Adipocyte (in vitro differentiated cells): ENCODE results near the gene PRKCB.

Source experiments
- DNase-seq: peaks from one replicate; pipeline ENCODE4 v3.0.0-alpha.2; 2015; ENCODE audit warnings: low read depth
- H3K27me3 ChIP-seq: replicated peaks from 2 replicates; pipeline ENCODE4 v1.7.0; 2013; ENCODE audit warnings: mild to moderate bottlenecking, low read length, moderate library complexity; ENCODE audit not compliant: control insufficient read depth, insufficient read depth
- H3K36me3 ChIP-seq: 2 replicates; pipeline ENCODE4 v1.7.0; 2013; ENCODE audit warnings: low read length, mild to moderate bottlenecking, moderate library complexity; ENCODE audit not compliant: control insufficient read depth, insufficient read depth, severe bottlenecking
- H3K4me1 ChIP-seq: 2 replicates; pipeline ENCODE4 v1.7.0; 2013; ENCODE audit warnings: mild to moderate bottlenecking, low read length, moderate library complexity; ENCODE audit not compliant: control insufficient read depth, insufficient read depth
- H3K4me3 ChIP-seq: 2 replicates; pipeline ENCODE4 v1.7.0; 2013; ENCODE audit warnings: mild to moderate bottlenecking, low read length, moderate library complexity
- H3K9ac ChIP-seq: 2 replicates; pipeline ENCODE4 v1.7.0; 2013; ENCODE audit warnings: mild to moderate bottlenecking, low read length, moderate library complexity
- H3K9me3 ChIP-seq: 2 replicates; pipeline ENCODE4 v1.7.0; 2013; ENCODE audit warnings: mild to moderate bottlenecking, low read length, moderate library complexity; ENCODE audit not compliant: control insufficient read depth

PRKCB gene

DNA sequence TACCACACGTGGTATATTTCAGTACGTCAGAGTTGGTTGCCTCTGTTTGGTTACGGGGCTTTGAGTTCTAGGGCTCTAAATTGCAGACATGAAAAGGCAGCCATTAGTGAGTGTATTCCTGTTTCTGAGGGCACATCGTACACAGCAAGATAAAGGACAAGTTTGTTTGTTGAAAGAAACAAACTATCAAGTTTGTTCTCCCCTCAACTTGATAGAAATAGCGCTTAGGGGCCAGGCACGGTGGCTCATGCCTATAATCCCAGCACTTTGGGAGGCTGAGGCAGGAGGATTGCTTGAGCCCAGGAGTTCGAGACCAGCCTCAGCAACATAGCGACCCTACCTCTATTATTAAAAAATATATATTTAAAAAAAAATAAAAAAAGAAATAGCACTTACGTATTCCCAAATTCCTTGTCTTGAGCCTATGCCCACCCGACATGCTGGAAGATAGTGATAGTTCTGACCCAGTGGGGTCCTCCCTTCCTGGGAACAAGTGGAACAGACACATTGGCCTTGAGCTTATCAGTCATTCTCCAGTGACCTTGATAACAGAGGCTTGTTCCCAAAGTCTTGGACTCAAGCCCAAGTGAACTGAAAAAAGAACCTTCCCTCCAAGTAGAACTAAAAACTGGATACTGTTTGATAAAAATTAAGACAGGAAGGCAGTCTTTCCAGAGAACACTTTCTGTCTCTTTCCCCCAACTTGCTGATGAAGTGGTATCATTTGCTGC lies 280.4 kb downstream of the PRKCB start:
- Histone ChIP-seq H3K36me3 (no peaks in the 10 kb centered on the region), H3K4me1 (no peaks in the 10 kb centered on the region), H3K9ac (no peak overlapping the region), H3K27me3 (no peaks in the 10 kb centered on the region), H3K9me3 (no peaks in the 10 kb centered on the region), H3K4me3 (no peak overlapping the region)
- DNase-seq: no peak

GRCh38 chr16:24116989-24117388 lies 281.2 kb downstream of the PRKCB start:
- DNase-seq: no peak
- Histone ChIP-seq H3K36me3 (no peaks in the 10 kb centered on the region), H3K4me1 (no peaks in the 10 kb centered on the region), H3K9ac (no peak overlapping the region), H3K27me3 (no peaks in the 10 kb centered on the region), H3K9me3 (no peaks in the 10 kb centered on the region), H3K4me3 (no peak overlapping the region)

DNA sequence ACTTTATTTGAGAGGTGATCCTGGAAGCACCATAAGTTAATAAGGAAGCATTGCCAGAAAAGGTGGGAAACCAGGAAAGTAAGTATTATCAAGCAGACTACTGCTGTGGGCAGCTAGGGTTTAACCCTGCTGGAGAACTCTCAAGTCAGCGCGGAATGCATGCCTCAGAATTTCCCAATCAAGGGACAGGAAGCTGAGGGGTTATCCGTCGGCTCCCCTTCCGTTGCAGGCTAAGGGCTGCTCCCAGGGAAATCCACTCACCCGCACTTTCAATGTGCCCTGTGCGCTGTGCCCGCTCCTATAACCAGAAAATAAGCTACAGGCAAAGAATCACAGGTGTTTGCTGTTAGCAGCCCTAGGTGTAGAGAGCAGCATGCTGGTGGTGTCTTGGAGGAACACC lies 281.9 kb downstream of the PRKCB start:
- no peak overlapping the region for H3K9ac ChIP-seq
- DNase-seq: no peak
- no peaks in the 10 kb centered on the region for H3K4me1 ChIP-seq
- H3K9me3 ChIP-seq: no peaks in the 10 kb centered on the region
- H3K4me3 ChIP-seq: no peak overlapping the region
- H3K27me3 ChIP-seq: no peaks in the 10 kb centered on the region
- no peaks in the 10 kb centered on the region for H3K36me3 ChIP-seq

DNA sequence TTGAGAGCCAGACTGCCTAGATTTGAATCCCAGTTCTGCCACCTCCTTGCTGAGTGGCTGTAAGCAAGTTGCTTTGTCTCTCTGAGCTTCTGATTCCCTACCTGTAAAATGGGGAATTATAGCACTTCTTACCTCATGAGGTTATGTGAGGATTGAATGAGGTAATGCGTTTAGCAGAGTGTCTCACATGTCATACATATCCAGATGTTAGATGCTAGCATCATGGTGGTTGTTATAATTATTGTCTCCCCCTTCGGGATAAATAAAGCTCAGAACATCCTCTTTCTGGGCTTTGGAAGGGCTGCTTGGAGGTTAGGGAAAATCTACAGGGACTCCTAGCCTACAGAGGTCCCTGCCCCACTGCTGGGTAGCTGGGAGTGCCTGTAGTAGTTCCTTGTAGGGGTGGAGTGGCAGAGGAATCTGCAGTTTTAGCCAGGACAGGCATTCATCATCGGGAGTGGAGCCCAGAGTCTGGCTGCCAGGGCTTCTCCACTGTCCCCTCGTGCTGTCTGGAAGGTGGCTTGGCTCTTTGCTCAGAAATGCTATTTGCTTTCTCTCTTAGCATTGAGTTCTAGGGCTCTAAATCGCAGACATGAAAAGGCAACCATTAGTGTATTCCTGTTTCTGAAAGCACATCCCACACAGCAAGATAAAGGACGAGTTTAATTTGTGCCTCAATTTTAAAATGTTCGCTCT lies 282.5 kb downstream of the PRKCB start:
- no peak overlapping the region for H3K9ac ChIP-seq
- no peak for DNase-seq
- H3K27me3 ChIP-seq: no peaks in the 10 kb centered on the region

GRCh38 chr16:24119807-24120206 lies 284.0 kb downstream of the PRKCB start:
- no peaks in the 10 kb centered on the region for H3K4me1 ChIP-seq
- H3K27me3 ChIP-seq: no peaks in the 10 kb centered on the region
- DNase-seq: no peak
- no peak overlapping the region for H3K9ac ChIP-seq
- H3K4me3 ChIP-seq: no peak overlapping the region
- no peaks in the 10 kb centered on the region for H3K36me3 ChIP-seq
- H3K9me3 ChIP-seq: no peaks in the 10 kb centered on the region

More for the DNA sequence above, 282.5 kb downstream of the PRKCB start:
- Histone ChIP-seq H3K4me1 (no peaks in the 10 kb centered on the region), H3K4me3 (no peak overlapping the region), H3K9me3 (no peaks in the 10 kb centered on the region), H3K36me3 (no peaks in the 10 kb centered on the region)

DNA sequence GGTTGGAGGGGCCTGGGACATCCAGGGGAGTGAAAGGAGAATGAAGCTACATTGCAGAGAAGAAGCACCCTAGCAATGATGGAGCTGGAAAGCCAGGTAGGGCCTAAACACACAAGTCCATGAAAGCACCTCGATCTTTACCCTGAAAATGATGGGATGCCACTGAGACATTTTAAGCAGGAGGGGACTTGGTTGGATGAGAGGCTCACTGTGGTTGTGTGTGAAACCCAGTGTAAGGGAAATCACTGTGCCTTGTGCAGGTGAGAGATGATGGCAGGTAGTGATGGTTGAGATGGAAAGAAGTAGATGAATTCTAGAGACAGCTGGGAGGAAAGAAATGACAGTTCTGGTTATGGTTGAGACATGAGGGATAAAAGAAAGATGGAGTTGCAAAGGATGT lies 287.5 kb downstream of the PRKCB start:
- no peak overlapping the region for H3K4me3 ChIP-seq
- no peaks in the 10 kb centered on the region for H3K9me3 ChIP-seq
- H3K36me3 ChIP-seq: no peaks in the 10 kb centered on the region
- H3K4me1 ChIP-seq: no peaks in the 10 kb centered on the region
- no peaks in the 10 kb centered on the region for H3K27me3 ChIP-seq
- H3K9ac ChIP-seq: no peak overlapping the region
- no peak for DNase-seq

DNA sequence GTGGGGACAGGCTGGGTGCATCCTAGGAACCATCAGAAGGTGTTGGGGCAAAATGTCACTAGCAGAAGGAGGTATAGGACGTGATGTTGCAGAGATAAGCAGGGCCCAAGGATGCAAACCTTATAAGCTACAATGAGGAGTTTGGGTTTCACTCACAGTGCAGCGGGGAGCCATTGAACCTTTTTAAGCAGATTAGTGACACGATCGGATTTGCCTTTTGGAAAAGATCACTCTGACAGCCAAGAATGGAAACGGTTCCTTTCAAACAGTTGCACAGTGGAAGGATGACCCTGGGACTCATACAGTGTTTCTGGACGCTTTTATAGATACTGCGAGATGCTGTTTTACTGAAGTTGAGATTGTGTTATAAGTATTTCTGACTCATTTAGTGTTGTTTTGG lies 288.5 kb downstream of the PRKCB start:
- DNase-seq: no peak

DNA sequence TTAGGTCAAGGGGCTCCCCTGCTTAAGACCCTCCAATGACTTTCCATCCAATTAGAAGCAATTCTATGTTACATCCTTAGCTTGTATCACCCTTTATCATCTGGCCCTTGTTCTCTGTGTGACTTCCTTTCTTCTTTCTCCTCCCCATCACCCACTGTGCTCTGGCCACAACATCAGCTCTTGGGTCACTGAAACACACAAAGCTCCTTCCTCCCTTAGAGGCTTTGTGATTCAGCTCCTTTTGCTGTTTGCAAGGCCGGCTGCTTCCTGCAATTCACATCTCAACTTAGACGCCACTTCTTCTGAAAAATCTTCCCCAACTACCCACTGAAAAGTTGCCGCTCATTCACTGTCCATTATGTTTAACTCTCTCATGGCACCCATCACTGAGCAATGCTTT lies 289.4 kb downstream of the PRKCB start:
- DNase-seq: no peak
- Histone ChIP-seq H3K27me3 (no peaks in the 10 kb centered on the region), H3K9ac (no peak overlapping the region), H3K9me3 (no peaks in the 10 kb centered on the region), H3K4me3 (no peak overlapping the region), H3K36me3 (no peaks in the 10 kb centered on the region), H3K4me1 (no peaks in the 10 kb centered on the region)

More for the DNA sequence above, 288.5 kb downstream of the PRKCB start:
- H3K4me1 ChIP-seq: no peaks in the 10 kb centered on the region
- H3K4me3 ChIP-seq: no peak overlapping the region
- H3K9me3 ChIP-seq: no peaks in the 10 kb centered on the region
- no peak overlapping the region for H3K9ac ChIP-seq
- H3K36me3 ChIP-seq: no peaks in the 10 kb centered on the region
- H3K27me3 ChIP-seq: no peaks in the 10 kb centered on the region

DNA sequence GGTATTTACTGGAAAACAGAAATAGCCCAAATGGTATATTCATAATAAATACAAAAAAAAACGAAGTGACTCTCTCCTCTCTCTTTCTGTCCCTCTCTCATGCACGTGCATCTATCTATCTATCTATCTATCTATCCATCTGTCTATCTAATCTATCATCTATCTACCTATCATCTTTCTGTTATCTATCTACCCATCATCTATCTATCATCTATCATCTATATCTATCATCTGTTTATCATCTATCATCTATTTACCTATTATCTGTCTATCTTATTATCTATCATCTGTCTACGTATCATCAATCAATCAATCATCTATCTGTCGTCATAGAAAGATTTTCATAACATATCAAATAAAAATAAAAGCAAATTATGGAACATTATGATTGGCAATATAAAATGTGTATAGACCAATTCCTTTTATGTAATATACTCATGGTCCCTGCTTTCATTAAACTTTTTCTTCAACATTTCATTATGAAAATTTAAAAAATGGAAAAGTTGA lies 293.7 kb downstream of the PRKCB start:
- H3K4me1 ChIP-seq: no peaks in the 10 kb centered on the region
- no peak overlapping the region for H3K9ac ChIP-seq
- no peak overlapping the region for H3K4me3 ChIP-seq
- no peaks in the 10 kb centered on the region for H3K36me3 ChIP-seq
- no peak for DNase-seq
- no peaks in the 10 kb centered on the region for H3K27me3 ChIP-seq
- H3K9me3 ChIP-seq: no peaks in the 10 kb centered on the region

DNA sequence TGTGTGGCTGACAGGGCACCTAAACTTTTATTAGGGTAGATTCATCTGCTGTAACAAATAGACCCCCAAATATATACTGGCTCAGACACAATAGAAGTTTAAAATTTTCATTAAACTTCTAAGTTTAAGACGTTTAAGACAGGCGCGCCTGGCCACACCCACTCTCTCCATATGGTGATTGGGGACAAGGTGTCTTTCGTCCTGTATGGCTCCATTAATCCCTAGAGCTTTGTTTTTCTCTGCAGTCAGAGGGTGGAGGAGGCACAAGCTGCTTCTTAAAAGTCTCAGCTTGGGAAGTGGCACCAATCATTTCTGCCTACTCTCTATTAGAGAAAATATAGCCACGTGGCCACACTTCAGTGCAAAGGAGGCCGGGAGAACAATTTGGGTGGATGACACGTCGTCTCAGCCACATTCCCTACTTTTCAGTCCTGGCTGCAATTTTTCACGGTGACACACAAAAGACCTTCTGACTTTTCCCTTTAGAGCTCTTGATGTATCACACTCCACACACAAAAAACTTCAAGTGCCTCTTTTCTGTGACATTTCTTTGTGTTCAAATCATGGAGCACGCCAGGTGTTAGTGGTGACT lies 294.8 kb downstream of the PRKCB start:
- H3K27me3 ChIP-seq: no peaks in the 10 kb centered on the region
- H3K9ac ChIP-seq: no peak overlapping the region
- H3K4me1 ChIP-seq: no peaks in the 10 kb centered on the region
- no peak overlapping the region for H3K4me3 ChIP-seq
- no peak for DNase-seq
- no peaks in the 10 kb centered on the region for H3K9me3 ChIP-seq
- no peaks in the 10 kb centered on the region for H3K36me3 ChIP-seq

GRCh38 chr16:24131294-24131693 lies 295.5 kb downstream of the PRKCB start:
- Histone ChIP-seq H3K9me3 (no peaks in the 10 kb centered on the region), H3K27me3 (no peaks in the 10 kb centered on the region), H3K4me1 (no peaks in the 10 kb centered on the region), H3K4me3 (no peak overlapping the region), H3K9ac (no peak overlapping the region), H3K36me3 (no peaks in the 10 kb centered on the region)
- no peak for DNase-seq
